ENCODE data around the gene MICB. TPM values are rescaled to one million over a fixed set of nuclear protein-coding genes. Genes with fewer than 3 reads are reported as not detected.
"Not testable (repeated sequence)": the region's sequence is repeated elsewhere in the genome, so short reads cannot be mapped to it uniquely, and the experiment has no call there.

Gene MICB
- total RNA-seq, 2 donors from 2014 or later: 5.6 to 6.7 TPM

- Histone ChIP-seq H3K27ac (peak within 1 kb of the TSS; percentile 52), H3K27me3 (no peaks in the 10 kb centered on the region), H3K4me1 (peaks cover 8% of the 10 kb centered on the region), H3K9me3 (no peaks in the 10 kb centered on the region), H3K4me3 (peak within 1 kb of the TSS; percentile 35), H3K36me3 (no peaks in the 10 kb centered on the region), H3K9ac (ENCODE audit: low read depth in 2 of 2, low read length in 2 of 2) (peak within 1 kb of the TSS; percentile 61 to 76)
- no peak for TF ChIP-seq CTCF (IDR thresholded peaks at IDR 0.05)
- DNase-seq: peak; percentile 95
- intact Hi-C loops (cut with DNase I): loop anchor here (2.0 to 10.0 kb wide), 2 partner anchors 52 kb away; partner anchors contain the start of gene MICB
Measured at GRCh38 chr6:31546958-31547726, 49.2 kb downstream of the MICB start, which contains the start of gene NFKBIL1. NFKBIL1 (plus strand) TSS chr6:31547608; CDS start chr6:31547695, 87 bp downstream.

GRCh38 chr6:31547727-31548543, 50.0 kb downstream of the MICB start:
- Histone ChIP-seq H3K27me3 (no peaks in the 10 kb centered on the region), H3K9ac (ENCODE audit: low read depth in 2 of 2, low read length in 2 of 2) (peak overlapping the region; percentile 61 to 76), H3K4me3 (peak overlapping the region; percentile 35), H3K36me3 (no peaks in the 10 kb centered on the region), H3K4me1 (peaks cover 8% of the 10 kb centered on the region), H3K9me3 (no peaks in the 10 kb centered on the region), H3K27ac (peak overlapping the region; percentile 52)
- TF ChIP-seq CTCF (IDR thresholded peaks at IDR 0.05): no peak
- intact Hi-C loops (cut with DNase I): loop anchor here (2.0 to 10.0 kb wide), 2 partner anchors 51 to 53 kb away; partner anchors contain the start of gene MICB
- DNase-seq: no peak

GRCh38 chr6:31548544-31548873, 50.6 kb downstream of the MICB start:
- intact Hi-C loops (cut with DNase I): loop anchor here (10.0 kb wide), 1 partner anchor 54 kb away; the partner anchor contains the start of gene MICB
- Histone ChIP-seq H3K27me3 (no peaks in the 10 kb centered on the region), H3K27ac (no peak overlapping the region), H3K4me3 (no peak overlapping the region), H3K9ac (ENCODE audit: low read depth in 2 of 2, low read length in 2 of 2) (no peak overlapping the region), H3K9me3 (no peaks in the 10 kb centered on the region), H3K4me1 (peaks cover 8% of the 10 kb centered on the region), H3K36me3 (no peaks in the 10 kb centered on the region)
- DNase-seq: no peak
- no peak for TF ChIP-seq CTCF (IDR thresholded peaks at IDR 0.05)

- H3K27me3 ChIP-seq; H3K36me3 ChIP-seq; H3K9ac ChIP-seq (ENCODE audit: low read depth in 2 of 2, low read length in 2 of 2); H3K4me1 ChIP-seq; intact Hi-C loops (cut with DNase I); H3K9me3 ChIP-seq; H3K4me3 ChIP-seq; H3K27ac ChIP-seq: not testable (repeated sequence)
- peak; percentile 59 for DNase-seq
Measured at GRCh38 chr6:31551371-31551770, 53.4 kb downstream of the MICB start.

GRCh38 chr6:31556307-31556706, 58.4 kb downstream of the MICB start:
- TF ChIP-seq CTCF (IDR thresholded peaks at IDR 0.05): no peak
- Histone ChIP-seq H3K36me3 (no peaks in the 10 kb centered on the region), H3K9ac (ENCODE audit: low read depth in 2 of 2, low read length in 2 of 2) (no peak overlapping the region), H3K27ac (no peak overlapping the region), H3K27me3 (no peaks in the 10 kb centered on the region), H3K9me3 (no peaks in the 10 kb centered on the region), H3K4me1 (no peaks in the 10 kb centered on the region), H3K4me3 (no peak overlapping the region)
- intact Hi-C loops (cut with DNase I): no loop called here
- DNase-seq: no peak
